ENCODE results near the gene RAB20.

GRCh38 chr13:110582421-110582954 lies 21.0 kb upstream of the RAB20 start:
- TF ChIP-seq POLR2A (IDR thresholded peaks at IDR 0.05) (no peak), CTCF (IDR thresholded peaks at IDR 0.05) (no peak)
